ENCODE data around the gene FANCI.

FANCI gene

GRCh38 chr15:89363770-89364169, 120.0 kb downstream of the FANCI start:
- DNase-seq: no peak

GRCh38 chr15:89364341-89364740, 120.6 kb downstream of the FANCI start:
- no peak for DNase-seq

GRCh38 chr15:89364741-89365450, 121.1 kb downstream of the FANCI start:
- no peak for DNase-seq

- no peak for DNase-seq
These were observed 121.8 kb downstream of the FANCI start for GRCh38 chr15:89365462-89366065.
